H1 (cell line): Measurements from ENCODE around the gene CAPN1. TPM values are rescaled to one million over a fixed set of nuclear protein-coding genes. Genes with fewer than 3 reads are reported as not detected.

Experiments
- CTCF ChIA-PET: fragments of 300-600 bp; sonication (Branson Sonifier 250); formaldehyde crosslinking; loops from one replicate; lab custom pipeline; 2021; ENCODE audit not compliant: partially characterized antibody; lab: Charles Lee
- POLR2A ChIA-PET: fragments of 300-600 bp; sonication (Branson Sonifier 250); formaldehyde crosslinking; loops from one replicate; lab custom pipeline; 2021; ENCODE audit warnings: inconsistent platforms; ENCODE audit not compliant: partially characterized antibody; lab: Charles Lee
- DNase-seq, 2 experiments: peaks; one replicate each; pipeline versions ENCODE4 v3.0.0 to v3.0.0-alpha.2; 2010 to 2022; ENCODE audit warnings: low spot score in 2 of 2, low read depth in 1 of 2, mixed read lengths in 1 of 2
- FAIRE-seq: peaks from 2 replicates; lab custom pipeline; 2011; peaks lifted over from hg19 to GRCh38; lab: Jason Lieb, UNC
- H2AFZ ChIP-seq: 2 replicates; pipeline ENCODE4 v1.8.1; 2012; ENCODE audit warnings: low read length, inconsistent platforms
- H2AK5ac ChIP-seq: 2 replicates; pipeline ENCODE4 v1.6.1; 2013; ENCODE audit warnings: low read depth, low read length
- H2BK120ac ChIP-seq: replicated peaks from 2 replicates; pipeline ENCODE3; 2013; ENCODE audit warnings: low read depth, low read length, inconsistent platforms
- H2BK12ac ChIP-seq: 2 replicates; pipeline ENCODE4 v1.6.1; 2013; ENCODE audit warnings: low read depth, low read length
- H2BK15ac ChIP-seq: 2 replicates; pipeline ENCODE4 v1.6.1; 2013; ENCODE audit warnings: low read length
- H2BK20ac ChIP-seq: 2 replicates; pipeline ENCODE4 v1.6.1; 2013; ENCODE audit warnings: low read length
- H2BK5ac ChIP-seq: 2 replicates; pipeline ENCODE4 v1.6.1; 2013; ENCODE audit warnings: low read depth, low read length
- H3K14ac ChIP-seq: 2 replicates; pipeline ENCODE4 v1.6.1; 2013; ENCODE audit warnings: inconsistent platforms; ENCODE audit not compliant: insufficient read length
- H3K18ac ChIP-seq: 2 replicates; pipeline ENCODE4 v1.6.1; 2013; ENCODE audit warnings: low read length; ENCODE audit errors: extremely low read depth
- H3K23ac ChIP-seq: 2 replicates; pipeline ENCODE4 v1.6.1; 2013; ENCODE audit warnings: inconsistent platforms; ENCODE audit not compliant: insufficient read length
- H3K23me2 ChIP-seq: 2 replicates; pipeline ENCODE4 v1.6.1; 2013; ENCODE audit warnings: low read depth, low read length
- H3K27ac ChIP-seq: 2 replicates; pipeline ENCODE4 v1.6.1; 2011; ENCODE audit warnings: low read depth, low read length, inconsistent platforms
- H3K27me3 ChIP-seq, 4 experiments: replicated peaks in 1 of 4; 1 replicate in 1 of 4; 2 replicates in 3 of 4; pipeline versions ENCODE4 v1.6.1 to v1.8.1; 2011 to 2013; ENCODE audit warnings: low read length in 3 of 4, mild to moderate bottlenecking in 3 of 4, inconsistent platforms in 2 of 4, mixed read lengths in 2 of 4, moderate library complexity in 1 of 4; ENCODE audit not compliant: control insufficient read depth in 3 of 4, insufficient read depth in 3 of 4; ENCODE audit errors: extremely low read depth in 1 of 4
- H3K36me3 ChIP-seq, 4 experiments: 2 replicates each; pipeline versions ENCODE4 v1.6.1 to v1.8.1; 2011 to 2013; ENCODE audit warnings: mild to moderate bottlenecking in 4 of 4, low read length in 3 of 4, moderate library complexity in 2 of 4, control low read depth in 1 of 4, inconsistent platforms in 1 of 4; ENCODE audit not compliant: insufficient read depth in 4 of 4, control insufficient read depth in 2 of 4
- H3K4ac ChIP-seq: replicated peaks from 2 replicates; pipeline ENCODE3; 2013; ENCODE audit warnings: low read length, low read depth, mixed read lengths, inconsistent platforms; ENCODE audit not compliant: insufficient read length
- H3K4me1 ChIP-seq, 4 experiments: replicated peaks in 1 of 4; 1 replicate in 1 of 4; 2 replicates in 3 of 4; pipeline versions ENCODE4 v1.6.1 to v1.8.1; 2011 to 2013; ENCODE audit warnings: low read length in 3 of 4, inconsistent platforms in 2 of 4, mixed read lengths in 1 of 4; ENCODE audit not compliant: insufficient read depth in 4 of 4, control insufficient read depth in 3 of 4
- H3K4me2 ChIP-seq, 2 experiments: 2 replicates each; pipeline versions ENCODE4 v1.6.1 to v1.8.1; 2011 to 2013; ENCODE audit warnings: low read depth in 2 of 2, low read length in 2 of 2, control low read depth in 1 of 2, inconsistent platforms in 1 of 2, mild to moderate bottlenecking in 1 of 2; ENCODE audit not compliant: insufficient read depth in 1 of 2
- H3K4me3 ChIP-seq, 4 experiments: fragments of 200-600, 300-600 bp in 1 of 4; sonication (generic), shearing (Covaris generic), sonication (Bioruptor Twin) in 1 of 4; 2 replicates each; pipeline versions ENCODE4 v1.5.1 to v1.8.1; 2011 to 2016; ENCODE audit warnings: low read length in 4 of 4, low read depth in 3 of 4, control low read depth in 2 of 4, inconsistent platforms in 2 of 4, mild to moderate bottlenecking in 2 of 4, mixed read lengths in 1 of 4, moderate library complexity in 1 of 4; ENCODE audit not compliant: insufficient read depth in 2 of 4; ENCODE audit errors: extremely low read depth in 1 of 4
- H3K56ac ChIP-seq: replicated peaks from 2 replicates; pipeline ENCODE3; 2013; ENCODE audit warnings: low read depth, mild to moderate bottlenecking, mixed read lengths, low read length, inconsistent platforms; ENCODE audit not compliant: insufficient read length
- H3K79me1 ChIP-seq: 2 replicates; pipeline ENCODE4 v1.6.1; 2013; ENCODE audit warnings: low read depth, low read length, control low read depth
- H3K79me2 ChIP-seq, 2 experiments: 2 replicates each; pipeline versions ENCODE4 v1.6.1 to v1.8.1; 2012 to 2013; ENCODE audit warnings: low read length in 2 of 2, mild to moderate bottlenecking in 2 of 2, inconsistent platforms in 1 of 2; ENCODE audit not compliant: insufficient read depth in 2 of 2, control insufficient read depth in 1 of 2
- H3K9ac ChIP-seq, 4 experiments: replicated peaks in 1 of 4; 1 replicate in 1 of 4; 2 replicates in 3 of 4; pipeline versions ENCODE4 v1.6.1 to v1.8.1; 2011 to 2013; ENCODE audit warnings: low read depth in 3 of 4, low read length in 3 of 4, control low read depth in 2 of 4, mild to moderate bottlenecking in 2 of 4, moderate library complexity in 2 of 4, inconsistent platforms in 1 of 4; ENCODE audit errors: extremely low read depth in 1 of 4
- H3K9me3 ChIP-seq, 2 experiments: 2 replicates each; pipeline versions ENCODE4 v1.6.1 to v1.8.1; 2012 to 2013; ENCODE audit warnings: mild to moderate bottlenecking in 2 of 2, moderate library complexity in 2 of 2, control low read depth in 1 of 2, inconsistent platforms in 1 of 2, low read depth in 1 of 2, low read length in 1 of 2, mixed read lengths in 1 of 2; ENCODE audit not compliant: insufficient read depth in 2 of 2
- H4K20me1 ChIP-seq, 2 experiments: replicated peaks in 1 of 2; 2 replicates each; pipeline versions ENCODE3 to v1.8.1; 2011 to 2013; ENCODE audit warnings: inconsistent platforms in 2 of 2, low read length in 2 of 2, mild to moderate bottlenecking in 1 of 2; ENCODE audit not compliant: insufficient read depth in 2 of 2, control insufficient read depth in 1 of 2
- H4K5ac ChIP-seq: 2 replicates; pipeline ENCODE4 v1.6.1; 2013; ENCODE audit warnings: low read length, low read depth, mixed read lengths, inconsistent platforms; ENCODE audit not compliant: insufficient read length
- H4K8ac ChIP-seq: 2 replicates; pipeline ENCODE4 v1.8.0; 2013; ENCODE audit warnings: mild to moderate bottlenecking, moderate library complexity, low read length, inconsistent platforms; ENCODE audit not compliant: insufficient read depth; ENCODE audit errors: extremely low read depth
- H4K91ac ChIP-seq: replicated peaks from 2 replicates; pipeline ENCODE3; 2013; ENCODE audit warnings: low read length, mixed read lengths, inconsistent platforms; ENCODE audit not compliant: insufficient read length
- CEBPB ChIP-seq: IDR thresholded peaks from 2 replicates; pipeline ENCODE4 v1.6.1; 2012; ENCODE audit warnings: low read depth, low read length
- EP300 ChIP-seq, 2 experiments: IDR thresholded peaks; 1 replicate in 1 of 2; 2 replicates in 1 of 2; pipeline ENCODE4 v1.6.1; 2011 to 2012; ENCODE audit warnings: low read depth in 2 of 2, low read length in 2 of 2, mild to moderate bottlenecking in 2 of 2, borderline replicate concordance in 1 of 2, inconsistent platforms in 1 of 2, moderate library complexity in 1 of 2
- SUZ12 ChIP-seq: fragments of 200-600 bp; sonication (generic); IDR thresholded peaks from 2 replicates; pipeline ENCODE4 v1.6.1; 2012; ENCODE audit warnings: mild to moderate bottlenecking, inconsistent platforms, low read length, moderate library complexity, mixed read lengths
- WGBS, 2 experiments: shearing (Covaris generic) in 1 of 2; methylation state at CpG; one replicate each; pipeline versions ENCODE4 v1.1.6 to v1.1.7; 2013 to 2015; ENCODE audit warnings: low lambda C conversion rate in 2 of 2, mixed read lengths in 2 of 2, inconsistent platforms in 1 of 2, low coverage in 1 of 2, missing lambda C conversion rate in 1 of 2; ENCODE audit not compliant: insufficient replicate concordance in 2 of 2, insufficient coverage in 1 of 2, insufficient read length in 1 of 2; ENCODE audit errors: extremely low coverage in 1 of 2, missing lambda C conversion rate in 1 of 2; 5-methylcytosine and 5-hydroxymethylcytosine counted together
- polyA plus RNA-seq, 7 experiments: library from polyadenylated mRNA; depleted of rRNA in 3 of 7; stranded (reverse) in 5 of 7; unstranded in 2 of 7; fragments of >200 nt in 5 of 7; fragments of 200-250 nt in 2 of 7; gene quantifications; 1 replicate in 5 of 7; 2 replicates in 1 of 7; 4 replicates in 1 of 7; pipeline versions ENCODE4 v1.2.1 to v1.2.3, GENCODE V29; 2011 to 2013; ENCODE audit warnings: missing spikeins in 2 of 7, mixed read lengths in 2 of 7
- total RNA-seq: library from RNA; stranded (reverse); fragmentation: NEBNext Ultra II Directional; extraction: Animal tissue kit (Norgen Biotek cat#: 25700); gene quantifications from 2 replicates; pipeline ENCODE4 v1.2.1, GENCODE V29; 2021

The CAPN1 gene
- total and polyA plus RNA-seq, 2 of the 8 experiments (the other 6 are each of a cell fraction or from before 2014, with no cell fraction given), result 194 to 233 TPM

DNA sequence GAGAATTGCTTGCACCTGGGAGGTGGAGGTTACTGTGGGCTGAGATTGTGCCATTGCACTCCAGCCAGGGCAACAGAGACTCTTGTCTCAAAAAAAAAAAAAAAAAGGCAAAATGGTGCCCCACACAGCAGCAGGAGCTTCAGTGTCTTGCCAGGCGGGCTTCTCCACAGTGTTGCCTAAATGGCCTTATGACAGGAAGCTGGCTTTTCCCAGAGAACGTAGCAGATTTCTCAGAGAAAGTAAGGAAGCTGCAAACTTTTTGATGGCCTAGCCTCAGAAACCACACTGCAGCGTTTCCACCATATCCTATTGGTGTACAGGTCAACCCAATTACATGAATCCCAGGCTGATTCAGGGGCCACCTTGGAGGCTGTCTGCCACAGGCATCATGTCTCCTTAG lies 24.4 kb upstream of the CAPN1 start:
- no peaks in the 10 kb centered on the region for H3K23me2 ChIP-seq
- H3K79me1 ChIP-seq, result no peaks in the 10 kb centered on the region
- H3K79me2 ChIP-seq, result no peaks in the 10 kb centered on the region
- H4K91ac ChIP-seq, result no peak overlapping the region
- TF ChIP-seq SUZ12, result no peak
- no peak for TF ChIP-seq EP300 (IDR thresholded peaks at IDR 0.05; ENCODE audit: borderline replicate concordance in 1 of 2, low read depth in 2 of 2, low read length in 2 of 2)
- TF ChIP-seq CEBPB, result no peak
- H2AK5ac ChIP-seq, result no peak overlapping the region
- H4K8ac ChIP-seq, result no peak overlapping the region
- no peak overlapping the region for H3K18ac ChIP-seq
- WGBS, 2 experiments, result 88% methylated on average over 3 of the region's 3 CpGs; no CpG with 5 or more reads in 1 of the 2 experiments
- H3K9me3 ChIP-seq, result no peaks in the 10 kb centered on the region
- no peak overlapping the region for H2BK5ac ChIP-seq
- H3K27me3 ChIP-seq, result no peaks in the 10 kb centered on the region
- H3K36me3 ChIP-seq, result no peaks in the 10 kb centered on the region
- no peak overlapping the region for H3K27ac ChIP-seq
- H3K4me2 ChIP-seq, result no peak overlapping the region
- CTCF ChIA-PET, result interaction anchor here (0.9 kb wide), 1 partner anchor 24 kb away, joined by 4 read pairs; the partner anchor contains the start of gene CAPN1
- no peak overlapping the region for H2BK20ac ChIP-seq
- no peak overlapping the region for H4K5ac ChIP-seq
- no peak overlapping the region for H3K23ac ChIP-seq
- FAIRE-seq, result no peak
- no peaks in the 10 kb centered on the region for H4K20me1 ChIP-seq
- no peak overlapping the region for H3K4ac ChIP-seq
- no peak overlapping the region for H3K14ac ChIP-seq
- no peak overlapping the region for H3K9ac ChIP-seq
- H3K4me3 ChIP-seq, result no peak overlapping the region
- POLR2A ChIA-PET, result interaction anchor here (1.4 kb wide), 1 partner anchor 31 kb away, joined by 3 read pairs; no protein-coding TSS in a partner anchor
- no peak overlapping the region for H2BK120ac ChIP-seq
- H3K56ac ChIP-seq, result no peak overlapping the region
- DNase-seq, result no peak
- no peak overlapping the region for H2AFZ ChIP-seq
- no peak overlapping the region for H2BK12ac ChIP-seq
- H3K4me1 ChIP-seq, result no peaks in the 10 kb centered on the region
- no peak overlapping the region for H2BK15ac ChIP-seq
